ENCODE measurements around the gene GLA.

The GLA gene

DNA sequence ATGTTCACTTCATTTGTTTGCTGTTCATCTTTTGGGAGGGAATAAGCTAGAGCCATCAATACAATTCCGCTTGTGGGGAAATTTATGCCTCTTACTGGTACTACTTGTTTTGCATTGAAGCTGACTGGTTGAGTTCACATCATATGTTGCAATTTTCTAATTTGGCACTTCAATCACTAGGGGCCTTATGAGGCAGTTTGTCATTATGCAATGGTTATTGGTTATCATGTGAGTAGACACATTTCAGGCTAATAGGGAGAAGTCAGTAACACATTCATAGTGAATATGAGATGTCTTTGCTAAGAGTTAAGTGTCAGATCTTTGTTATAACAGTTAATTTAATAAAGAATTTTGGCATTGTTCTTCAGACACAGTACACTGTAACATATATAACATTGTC lies 11.9 kb downstream of the GLA start:
- DNase-seq, result no peak

DNA sequence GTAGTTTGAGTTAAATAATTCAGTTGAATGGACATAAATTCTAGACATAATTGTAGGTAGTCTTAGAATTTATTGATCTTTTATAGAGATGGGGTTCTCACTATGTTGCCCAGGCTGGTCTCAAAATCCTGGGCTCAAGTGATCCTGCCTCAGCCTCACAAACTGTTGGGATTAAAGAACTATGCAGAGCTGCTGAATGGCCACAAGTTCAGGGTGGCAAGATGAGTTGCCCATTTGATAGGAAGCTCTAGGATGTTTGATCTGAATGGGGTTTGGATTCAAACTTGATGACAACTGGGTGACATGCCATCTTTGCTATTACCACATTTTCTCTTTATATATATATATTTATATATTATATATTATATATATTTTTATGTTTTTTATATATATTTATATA lies 13.4 kb downstream of the GLA start:
- DNase-seq, result no peak

DNA sequence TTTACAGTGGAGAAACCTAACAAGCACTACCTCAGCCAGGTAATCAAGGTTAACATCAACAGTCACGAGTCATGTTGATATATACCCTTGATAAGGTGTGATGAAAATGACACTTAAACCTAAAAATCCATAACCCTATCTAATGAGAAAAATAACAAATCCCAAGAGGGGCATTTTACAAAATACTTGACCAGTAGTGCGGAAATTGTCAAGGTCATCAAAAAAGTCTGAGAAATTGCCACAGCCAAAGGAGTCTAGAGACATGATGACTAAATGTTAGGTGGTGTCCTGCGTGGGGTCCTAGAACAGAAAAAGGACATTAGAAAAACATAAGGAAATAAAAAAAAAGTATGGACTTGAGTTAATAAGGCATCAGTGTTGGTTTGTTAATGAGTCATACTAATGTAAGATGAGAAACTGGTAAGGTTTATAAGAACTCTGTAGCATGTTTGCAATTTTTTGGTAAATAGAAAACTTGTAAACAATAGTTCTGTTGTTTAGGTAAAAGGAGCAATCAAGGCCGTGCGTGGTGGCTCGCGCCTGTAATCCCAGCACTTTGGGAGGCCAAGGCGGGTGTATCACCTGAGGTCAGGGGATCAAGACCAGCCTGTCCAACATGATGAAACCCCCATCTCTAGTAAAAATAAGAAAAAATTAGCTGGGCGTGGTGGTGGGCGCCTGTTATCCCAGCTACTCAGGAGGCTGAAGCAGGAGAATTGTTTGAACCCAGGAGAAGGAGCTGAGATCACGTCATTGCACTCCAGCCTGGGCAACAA lies 14.0 kb downstream of the GLA start:
- DNase-seq, result no peak

DNA sequence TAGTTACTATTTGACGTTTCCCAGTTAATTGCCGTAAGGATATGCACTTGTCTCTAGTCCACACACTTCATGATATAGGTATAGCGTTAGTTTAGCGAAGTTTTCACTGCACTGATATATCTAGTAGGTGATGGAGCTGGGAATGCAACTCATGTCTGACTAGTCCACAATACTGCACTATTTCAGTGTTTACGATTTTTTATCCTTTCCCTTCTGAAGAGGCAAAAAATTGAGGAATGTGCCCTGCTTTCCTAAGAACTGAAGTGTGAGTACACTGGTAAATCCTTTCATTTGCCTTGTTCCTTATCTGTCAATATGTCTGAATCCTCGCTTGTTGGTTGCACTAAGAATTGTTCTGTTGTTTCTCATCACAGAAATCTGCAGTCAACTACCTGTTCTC lies 15.9 kb downstream of the GLA start:
- DNase-seq, result no peak

DNA sequence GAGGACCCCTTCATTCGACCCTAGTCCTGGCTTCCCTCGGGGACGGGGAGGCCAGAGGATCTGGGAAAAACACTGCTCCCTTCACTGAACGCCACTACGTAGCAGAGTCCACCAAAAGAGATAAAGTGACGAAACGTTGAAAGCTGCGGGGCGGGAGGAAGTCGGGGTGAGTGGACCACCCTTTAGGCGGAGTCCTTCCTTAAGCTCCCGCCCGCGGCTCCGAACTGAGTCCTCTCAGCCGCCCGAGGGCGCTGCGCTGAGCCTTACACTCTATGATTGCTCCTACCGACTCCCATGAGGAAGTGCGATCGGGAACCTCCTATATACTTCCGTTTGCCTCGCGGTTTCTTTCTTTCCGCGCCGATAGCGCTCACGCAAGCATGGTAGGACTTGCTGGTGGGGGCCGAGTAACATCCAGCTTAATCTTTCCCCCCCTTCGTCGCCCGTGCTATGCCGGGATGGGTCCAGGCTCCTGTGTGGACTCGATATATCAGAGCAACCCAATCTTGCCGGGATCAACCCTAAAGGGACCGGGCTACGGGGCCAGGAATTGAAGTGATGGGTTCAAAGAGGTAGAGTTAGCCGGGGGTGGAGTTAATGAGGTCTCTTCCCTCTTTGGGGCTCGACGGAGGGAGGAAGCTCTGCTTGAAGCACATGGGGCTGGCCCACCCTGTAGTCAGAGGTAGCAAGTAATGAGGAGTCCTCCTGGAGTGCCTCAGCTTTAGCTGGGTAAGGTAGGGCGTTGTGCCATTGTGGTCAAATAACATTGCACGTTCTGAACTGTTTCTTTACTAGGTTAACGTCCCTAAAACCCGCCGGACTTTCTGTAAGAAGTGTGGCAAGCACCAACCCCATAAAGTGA lies 16.8 kb downstream of the GLA start, which contains the start of gene RPL36A:
TSS of gene RPL36A (plus strand) at position 348 of the 862 bp plus-strand sequence. CDS start at position 381, 33 bp downstream.
- DNase-seq, result peak; percentile 92

DNA sequence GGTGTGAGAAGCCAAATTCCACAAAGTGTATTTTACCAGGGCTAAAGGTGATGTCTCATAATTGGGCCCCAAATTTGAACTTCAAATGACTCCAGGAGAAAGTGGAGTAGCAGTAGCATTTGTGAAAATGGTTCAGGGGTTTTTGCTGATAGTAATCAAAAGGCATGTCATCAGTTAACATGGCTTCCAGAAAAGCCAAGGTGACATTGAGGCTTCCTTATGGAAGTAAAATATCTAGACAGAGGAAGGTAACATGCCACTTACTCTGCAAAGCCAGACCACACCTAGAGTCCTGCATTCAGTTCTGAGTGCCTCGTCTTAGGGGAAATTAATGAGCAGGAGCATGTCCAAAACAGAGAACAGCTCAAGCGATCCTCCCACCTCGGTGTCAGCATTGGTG lies 19.1 kb downstream of the GLA start:
- DNase-seq, result no peak

DNA sequence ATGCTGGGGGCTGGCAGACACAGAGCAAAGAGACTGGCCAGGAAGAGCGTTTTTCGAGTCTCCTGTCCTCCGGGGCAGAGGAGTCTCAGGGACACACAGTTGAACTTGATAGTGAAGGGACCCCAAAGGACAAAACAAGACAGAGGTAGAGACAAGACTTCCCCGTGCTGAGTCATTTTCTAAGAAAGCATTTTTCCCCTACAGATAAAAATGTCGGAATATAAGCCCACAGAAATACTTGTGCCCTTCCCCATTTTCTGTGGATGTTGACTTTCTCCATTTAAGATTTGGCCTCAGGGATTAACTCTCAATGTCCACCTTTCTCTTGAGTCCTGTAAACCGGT lies 21.2 kb downstream of the GLA start:
- DNase-seq, result no peak

DNA sequence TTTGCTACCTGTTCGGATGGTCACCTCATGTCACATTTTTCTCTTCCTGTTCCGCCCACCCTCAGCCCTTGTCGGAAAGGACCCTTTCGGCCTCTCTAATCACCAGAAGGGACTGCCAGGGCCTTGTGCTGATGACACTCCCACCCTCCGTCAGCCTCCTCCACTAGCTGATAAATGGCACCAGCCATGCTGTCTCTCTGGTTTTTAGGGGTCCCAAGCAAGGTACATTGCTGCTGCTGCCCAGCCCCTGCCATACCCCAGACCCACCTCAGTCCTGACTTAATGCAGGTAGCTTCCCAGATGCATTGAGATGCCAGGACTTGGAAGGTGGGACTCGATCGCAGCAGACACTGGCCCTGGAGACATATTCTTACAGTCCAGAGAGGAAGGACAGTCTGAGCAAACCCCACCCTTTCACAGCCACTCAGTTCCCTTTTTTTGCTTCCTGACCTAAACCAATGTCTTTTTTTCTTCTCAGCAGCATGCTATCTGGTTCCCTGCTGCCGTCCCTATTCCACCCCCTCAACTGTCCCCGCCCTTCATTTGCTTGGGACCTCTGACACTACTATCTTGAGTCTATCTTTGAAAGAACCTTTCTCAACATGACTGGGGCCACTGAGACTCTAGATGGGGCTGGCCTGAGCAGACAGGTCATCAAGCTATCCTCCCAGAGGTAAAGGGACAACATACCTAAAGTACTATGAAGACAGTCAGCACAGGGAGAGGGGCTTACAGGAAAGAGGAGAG lies 21.8 kb downstream of the GLA start, which contains the start of gene BTK:
TSS of gene BTK (minus strand) at position 397 of the 747 bp plus-strand sequence. CDS start 10,907 bp downstream, outside the sequence.
- DNase-seq, result no peak

DNA sequence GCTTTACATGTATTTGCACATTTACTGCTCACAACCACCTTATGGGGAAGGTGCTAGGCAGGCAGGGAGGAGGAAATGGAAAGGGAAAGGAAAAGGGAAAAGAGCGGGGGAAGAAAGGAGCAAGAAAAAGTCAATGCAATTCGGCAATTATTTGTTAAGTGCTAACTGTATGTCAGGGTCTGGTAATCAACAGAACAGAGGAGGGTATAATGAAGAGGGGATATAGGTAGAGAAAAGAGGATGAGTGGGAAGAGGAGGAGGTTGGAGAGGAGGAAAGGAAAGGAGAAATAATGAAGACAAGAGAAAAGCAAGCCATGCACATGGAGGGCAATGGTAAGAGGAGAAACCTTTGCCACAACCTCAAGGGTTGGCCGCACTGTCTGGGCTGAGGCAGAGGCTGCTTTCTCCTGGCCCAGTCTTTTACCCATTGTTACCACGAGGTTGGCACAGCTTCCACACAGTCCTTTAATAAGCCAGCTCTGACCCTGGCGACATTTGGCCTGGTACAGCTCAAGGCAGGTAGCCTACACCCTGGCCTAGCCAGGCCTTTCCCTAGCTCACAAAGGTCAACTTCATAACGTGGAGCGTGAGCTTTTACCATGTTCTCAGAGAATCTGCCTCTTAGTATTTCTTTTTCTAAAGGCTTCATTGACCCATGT lies 22.6 kb downstream of the GLA start:
- no peak for DNase-seq

DNA sequence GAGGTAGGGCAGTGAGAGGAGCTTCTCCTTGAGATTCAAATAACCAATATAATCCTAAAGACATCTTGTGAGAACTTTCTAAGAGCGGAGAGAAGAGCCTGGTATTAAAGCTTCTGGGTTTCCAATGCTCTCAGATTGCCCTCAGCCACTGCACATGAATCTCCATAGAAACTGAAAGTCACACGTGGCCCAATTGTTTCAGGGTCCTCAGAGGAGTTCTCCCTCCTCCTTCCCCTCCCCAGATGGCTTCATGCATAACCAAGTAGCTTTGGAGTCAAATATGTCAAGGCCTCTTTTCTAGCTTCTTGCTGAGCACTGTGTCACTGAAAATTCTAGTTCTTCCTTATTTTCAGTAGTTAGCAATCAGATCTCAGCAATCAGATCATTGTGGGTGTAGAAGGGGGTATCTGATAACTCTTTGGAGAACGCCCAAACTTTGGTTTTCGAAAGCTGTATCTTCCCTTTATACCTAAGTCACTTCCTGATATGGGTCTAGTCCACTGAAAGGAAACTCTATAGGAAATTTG lies 24.0 kb downstream of the GLA start:
- no peak for DNase-seq

DNA sequence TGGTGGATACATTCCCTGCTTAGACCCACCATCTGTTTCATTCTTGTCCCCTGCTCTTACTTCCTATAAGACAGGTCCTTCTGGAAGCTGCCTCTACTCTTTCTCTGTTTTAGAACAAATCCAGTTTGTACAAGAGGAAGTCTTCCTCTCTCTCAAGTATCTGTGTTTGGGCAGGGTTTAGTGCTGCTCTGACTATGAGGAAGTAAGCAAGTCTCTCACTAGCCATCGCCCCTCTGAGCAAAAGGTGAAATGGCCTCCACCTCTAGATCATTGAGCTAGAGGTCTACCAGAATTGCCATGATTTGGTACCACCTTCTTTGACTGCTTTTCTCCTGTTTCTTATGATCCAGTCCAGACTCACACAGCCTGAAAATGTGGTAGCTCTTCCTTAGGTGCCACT lies 30.2 kb downstream of the GLA start:
- no peak for DNase-seq

DNA sequence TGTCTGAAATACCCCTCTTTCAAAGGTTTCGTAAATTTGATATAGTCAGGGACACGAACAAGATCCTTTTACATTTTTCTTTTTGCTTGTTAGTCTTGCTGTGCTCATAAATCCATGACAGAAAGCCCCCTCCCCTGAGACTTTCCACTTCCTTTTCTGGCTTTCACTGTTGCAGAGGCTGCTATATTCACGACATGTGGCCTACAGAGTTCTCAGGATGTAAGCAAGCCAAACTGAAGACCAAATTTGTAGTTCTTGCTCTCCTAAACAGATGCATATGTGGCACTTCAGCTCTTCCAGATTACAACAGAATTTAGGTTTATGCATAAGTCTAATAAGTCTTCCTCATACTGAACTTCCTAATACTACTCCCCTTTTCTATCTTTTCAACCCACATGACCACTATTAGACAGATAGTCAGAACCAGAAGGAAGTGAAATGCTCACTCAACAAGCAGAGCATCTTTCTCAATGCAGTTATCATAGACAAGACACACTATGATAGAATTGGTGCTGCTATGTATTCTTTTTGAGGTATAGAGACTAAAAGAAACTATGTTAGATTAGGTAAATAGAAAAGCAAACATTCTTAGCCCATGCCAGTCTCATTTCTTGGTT lies 36.7 kb downstream of the GLA start:
- DNase-seq, result no peak

DNA sequence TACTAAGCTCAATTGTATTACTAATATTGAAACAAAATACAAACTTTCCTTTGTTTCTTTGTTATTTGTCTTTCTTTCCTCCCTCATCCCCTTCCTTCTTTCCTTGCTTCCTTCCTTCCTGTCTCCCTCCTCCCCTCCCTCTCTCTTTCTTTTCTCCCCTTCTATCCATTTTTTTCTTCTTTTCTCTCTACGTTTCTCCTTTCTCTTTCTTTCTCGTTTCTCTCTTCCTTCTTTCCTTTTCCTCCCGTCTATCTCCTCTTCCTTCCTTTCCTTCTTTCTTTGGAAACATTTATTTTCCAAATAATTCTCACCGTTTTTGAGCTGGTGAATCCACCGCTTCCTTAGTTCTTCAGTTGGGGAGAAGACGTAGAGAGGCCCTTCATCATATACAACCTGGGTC lies 38.0 kb downstream of the GLA start:
- DNase-seq, result no peak

DNA sequence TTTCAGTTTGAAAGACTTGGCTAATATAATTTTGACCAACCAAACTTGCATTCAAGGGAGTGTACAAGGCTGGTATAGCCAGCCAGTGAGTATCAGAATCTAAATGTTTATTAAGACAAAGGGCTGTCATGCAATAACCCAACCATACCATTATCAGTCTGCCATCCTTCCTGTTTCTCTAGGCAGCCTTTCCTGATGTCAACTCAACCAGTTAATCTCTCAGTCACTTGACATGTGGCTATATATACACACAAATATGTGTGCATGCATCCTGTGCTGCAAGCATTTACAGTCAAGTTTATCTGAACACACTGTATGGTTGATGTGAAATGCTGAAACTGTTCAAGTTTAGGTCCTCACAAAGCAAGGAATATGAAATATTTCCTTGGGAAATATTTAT lies 38.9 kb downstream of the GLA start:
- DNase-seq, result no peak

DNA sequence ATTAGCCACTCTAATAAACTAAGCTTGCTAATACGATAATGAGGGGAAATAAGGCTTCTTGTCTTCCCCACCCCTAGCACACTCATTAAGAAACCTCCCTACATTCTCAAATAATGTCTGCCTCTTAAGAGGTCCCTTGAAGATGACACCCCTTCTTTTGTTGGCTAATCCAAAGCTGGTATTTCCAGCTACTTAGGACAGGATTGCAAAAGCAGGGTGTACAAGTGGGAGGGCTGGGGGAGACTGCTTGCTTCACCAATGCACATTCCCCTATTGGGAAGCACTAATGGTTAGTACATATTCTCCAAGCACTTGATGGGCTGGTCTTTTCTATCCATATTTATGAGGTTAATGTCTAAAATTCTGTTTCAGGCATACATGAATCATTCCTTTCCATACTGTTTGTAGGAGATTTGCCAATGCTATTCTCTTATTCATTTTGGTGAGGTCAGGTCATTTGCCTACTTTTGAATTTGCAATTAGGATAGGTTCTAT lies 42.4 kb downstream of the GLA start:
- no peak for DNase-seq

DNA sequence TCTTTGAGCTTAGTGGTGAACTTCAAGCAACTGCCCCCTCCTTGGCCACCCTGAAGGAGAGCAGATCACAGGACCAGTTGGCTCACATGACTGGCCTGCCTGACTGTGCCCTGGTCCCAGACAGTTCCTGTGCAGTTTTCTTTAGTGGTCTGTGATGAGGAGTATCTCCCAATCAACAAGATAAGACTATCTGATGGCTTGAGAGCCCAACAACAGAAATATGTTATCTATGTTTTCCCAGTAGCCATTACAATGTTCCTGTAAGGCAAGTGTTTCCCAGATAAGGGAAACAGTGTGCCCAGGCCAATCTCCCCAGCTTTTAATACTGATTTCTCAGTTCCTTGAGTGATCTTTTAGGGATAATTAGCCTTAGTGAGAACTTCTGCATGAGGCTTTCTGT lies 45.0 kb downstream of the GLA start:
- DNase-seq, result no peak

DNA sequence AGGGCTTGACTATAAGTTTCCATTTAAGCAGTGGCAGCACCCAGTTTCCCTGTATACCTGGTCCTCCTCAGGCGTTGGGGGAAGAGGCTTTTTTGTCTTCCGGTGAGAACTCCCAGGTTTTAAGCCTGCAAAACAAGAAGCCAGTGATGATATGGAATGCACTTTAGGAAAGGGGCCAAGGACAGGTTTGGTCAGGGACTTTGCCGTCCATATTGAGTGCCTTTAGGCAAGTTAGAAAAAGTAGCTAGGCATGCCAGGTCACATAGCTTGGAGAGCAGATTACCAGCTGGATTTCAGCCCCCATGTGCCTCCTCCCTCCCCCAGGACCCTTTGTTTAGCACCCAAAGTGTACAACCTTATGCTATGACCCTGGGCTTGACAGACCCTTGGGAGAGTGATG lies 45.6 kb downstream of the GLA start:
- no peak for DNase-seq

DNA sequence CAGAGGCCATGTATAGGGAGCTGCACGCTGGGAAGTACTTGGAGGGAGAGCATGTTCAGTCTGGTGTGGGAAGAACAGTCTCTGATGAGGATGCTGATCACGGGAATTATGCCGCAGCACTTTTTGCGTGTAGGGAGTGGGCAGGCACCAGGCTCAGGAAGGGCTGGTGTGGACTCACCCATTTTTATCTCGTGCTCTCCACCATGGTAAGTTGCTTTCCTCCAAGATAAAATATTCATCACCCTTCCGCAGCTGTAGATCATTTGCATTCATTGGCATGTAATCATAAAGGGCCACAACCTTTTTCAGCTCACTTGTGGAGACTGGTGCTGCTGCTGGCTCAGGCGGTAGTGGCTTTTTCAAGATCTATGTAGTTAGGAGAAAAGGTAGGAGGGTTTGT lies 47.3 kb downstream of the GLA start:
- no peak for DNase-seq

DNA sequence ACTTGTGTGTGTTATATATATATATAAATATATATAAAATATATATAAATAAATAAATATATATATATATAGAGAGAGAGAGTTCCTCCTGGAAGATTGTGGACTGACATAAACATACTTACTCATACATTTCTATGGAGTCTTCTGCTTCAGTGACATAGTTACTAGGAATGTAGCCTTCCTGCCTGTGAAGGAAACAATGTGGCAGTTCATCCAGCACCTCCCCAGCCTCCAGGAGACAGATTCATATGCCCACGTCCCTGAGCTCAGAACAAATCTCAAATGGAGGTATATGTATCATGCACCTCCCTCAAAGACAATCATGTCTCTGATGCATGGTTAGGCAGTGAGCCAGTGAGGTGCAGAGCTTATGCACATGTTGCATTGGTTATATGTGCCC lies 47.8 kb downstream of the GLA start:
- peak; percentile 10 for DNase-seq

DNA sequence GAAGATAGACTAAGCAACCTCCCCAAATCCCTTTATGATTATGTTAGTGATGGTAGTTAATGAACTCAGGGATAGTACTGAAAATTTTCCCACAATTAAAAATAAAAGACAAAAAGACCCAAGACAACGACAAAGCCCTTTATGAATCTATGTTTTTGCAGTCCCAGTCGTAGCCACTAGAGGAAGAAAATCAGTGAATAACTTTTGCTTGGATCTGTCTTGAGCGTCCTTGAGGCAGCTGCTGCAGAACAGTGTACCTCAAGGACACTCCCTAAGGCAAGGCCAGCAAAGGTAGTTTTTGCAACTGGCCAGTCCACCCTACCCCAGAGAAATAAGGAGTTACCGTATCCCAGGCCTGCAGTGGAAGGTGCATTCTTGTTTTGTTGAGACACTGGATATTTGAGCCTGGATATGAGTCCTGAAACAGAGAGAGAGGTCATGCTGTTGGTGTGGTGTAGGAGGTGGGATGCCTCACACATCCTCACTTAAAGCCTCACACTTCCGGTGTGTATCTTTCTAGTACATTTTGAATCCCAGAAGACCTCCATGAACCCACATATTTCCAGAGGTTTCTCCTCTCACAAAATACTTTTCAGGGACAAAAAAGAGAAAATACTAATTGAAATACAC lies 50.4 kb downstream of the GLA start:
- DNase-seq, result no peak

DNA sequence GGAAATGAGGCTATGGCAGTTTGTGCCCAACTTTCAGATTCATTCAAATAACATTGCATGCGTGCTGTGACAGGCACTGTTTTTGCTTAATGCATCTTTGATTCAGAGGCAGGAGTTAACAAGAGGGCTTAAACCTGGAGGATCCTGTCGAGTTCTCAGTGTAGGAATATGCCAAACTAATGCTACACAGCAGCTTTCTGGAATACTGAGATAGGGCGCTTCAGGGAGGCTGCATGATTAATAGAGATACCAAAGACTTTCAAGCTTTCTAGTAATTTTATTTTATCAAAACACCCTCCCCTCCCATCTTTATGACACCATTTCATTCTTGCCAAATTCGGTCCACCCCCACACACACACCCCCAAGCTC lies 58.5 kb downstream of the GLA start:
- DNase-seq, result no peak
